K562 (cell line): ENCODE data around the gene KCNJ12. TPM values are rescaled to one million over a fixed set of nuclear protein-coding genes. Genes with fewer than 3 reads are reported as not detected.
"Not testable (repeated sequence)": the region's sequence is repeated elsewhere in the genome, so short reads cannot be mapped to it uniquely, and the experiment has no call there.

ENCODE experiments used
- ATAC-seq: fragments of 200-7000 bp; cut with Tn5 transposase; 3 replicates; pipeline ENCODE4 v1.9.1; 2020; ENCODE audit warnings: moderate library complexity
- BruUV-seq: library from RNA; stranded (reverse); fragments of 400-500 nt; replicated peaks from 2 replicates; lab custom pipeline; 2021; lab: Mats Ljungman, UMichigan
- CTCF ChIA-PET: fragments of 300-600 bp; formaldehyde crosslinking; extraction: SDS; loops from one replicate; lab custom pipeline; 2021; ENCODE audit warnings: low intra/inter-chr PET ratio; lab: Yijun Ruan, JAX
- POLR2A ChIA-PET: fragments of 300-600, 350-650 bp; sonication (Branson Sonifier 250); formaldehyde crosslinking; extraction: SDS; loops from one replicate; lab custom pipeline; 2021; ENCODE audit warnings: antibody characterized with exemption, inconsistent platforms; lab: Yijun Ruan, JAX
- DNase-seq, 4 experiments: peaks; one replicate each; pipeline versions ENCODE4 v3.0.0 to v3.0.0-alpha.2; 2011 to 2018; ENCODE audit warnings: low spot score in 3 of 4, mixed read lengths in 3 of 4; ENCODE audit errors: extremely low read depth in 1 of 4
- FAIRE-seq: peaks from 2 replicates; lab custom pipeline; 2011; peaks lifted over from hg19 to GRCh38; lab: Jason Lieb, UNC
- H2AFZ ChIP-seq: 2 replicates; pipeline ENCODE4 v1.6.0; 2011; ENCODE audit warnings: low read depth, low read length, control low read depth, inconsistent platforms
- H3K27ac ChIP-seq: fragments of 200-600 bp; 3 replicates; pipeline ENCODE4 v1.8.0; 2011; ENCODE audit warnings: low read depth, mild to moderate bottlenecking, control low read depth, inconsistent platforms, low read length, moderate library complexity, mixed read lengths; ENCODE audit errors: extremely low read depth
- H3K27me3 ChIP-seq, 2 experiments: fragments of 300-600 bp in 1 of 2; 2 replicates in 1 of 2; 3 replicates in 1 of 2; pipeline versions ENCODE4 v1.6.0 to v1.8.0; 2011; ENCODE audit warnings: inconsistent platforms in 2 of 2, low read length in 2 of 2, mild to moderate bottlenecking in 1 of 2, mixed read lengths in 1 of 2, moderate library complexity in 1 of 2; ENCODE audit not compliant: control insufficient read depth in 2 of 2, insufficient read depth in 2 of 2
- H3K36me3 ChIP-seq: fragments of 300-600 bp; 3 replicates; pipeline ENCODE4 v1.8.0; 2011; ENCODE audit warnings: mild to moderate bottlenecking, low read length, inconsistent platforms; ENCODE audit not compliant: control insufficient read depth, insufficient read depth
- H3K4me1 ChIP-seq, 2 experiments: fragments of 200-600 bp in 1 of 2; replicated peaks in 1 of 2; 2 replicates in 1 of 2; 3 replicates in 1 of 2; pipeline versions ENCODE4 v1.5.1 to v1.8.0; 2011; ENCODE audit warnings: inconsistent platforms in 2 of 2, low read length in 2 of 2, mild to moderate bottlenecking in 1 of 2, mixed read lengths in 1 of 2, moderate library complexity in 1 of 2; ENCODE audit not compliant: control insufficient read depth in 2 of 2, insufficient read depth in 2 of 2
- H3K4me2 ChIP-seq: 2 replicates; pipeline ENCODE4 v1.6.1; 2011; ENCODE audit warnings: low read length, control low read depth, inconsistent platforms, mixed read lengths; ENCODE audit not compliant: insufficient read depth
- H3K4me3 ChIP-seq: fragments of 200-600 bp; sonication (generic), shearing (Covaris generic); 2 replicates; pipeline ENCODE4 v1.5.1; 2016; ENCODE audit warnings: control low read depth, inconsistent platforms
- H3K79me2 ChIP-seq: fragments of 200-600 bp; 3 replicates; pipeline ENCODE4 v1.8.0; 2011; ENCODE audit warnings: low read length, inconsistent platforms; ENCODE audit not compliant: control insufficient read depth, insufficient read depth
- H3K9ac ChIP-seq, 2 experiments: 2 replicates each; pipeline versions ENCODE4 v1.6.0 to v1.6.1; 2011; ENCODE audit warnings: low read depth in 2 of 2, low read length in 2 of 2, control low read depth in 1 of 2, inconsistent platforms in 1 of 2, mild to moderate bottlenecking in 1 of 2, mixed read lengths in 1 of 2; ENCODE audit not compliant: insufficient read depth in 1 of 2
- H3K9me1 ChIP-seq: one replicate; pipeline ENCODE4 v1.6.0; 2011; ENCODE audit warnings: inconsistent platforms, mild to moderate bottlenecking, low read length, moderate library complexity; ENCODE audit not compliant: control insufficient read depth, insufficient read depth
- H3K9me3 ChIP-seq: replicated peaks from 2 replicates; pipeline ENCODE4 v1.5.1; 2011; ENCODE audit warnings: low read depth, low read length, inconsistent platforms; ENCODE audit not compliant: control insufficient read depth, insufficient read depth
- H4K20me1 ChIP-seq: replicated peaks from 2 replicates; pipeline ENCODE4 v1.6.1; 2011; ENCODE audit warnings: low read length, inconsistent platforms, mixed read lengths; ENCODE audit not compliant: control insufficient read depth, insufficient read depth
- WGBS: fragments of 100-300 bp; shearing (Covaris generic); methylation state at CpG from one replicate; pipeline ENCODE4 v1.1.6; 2016; ENCODE audit warnings: low coverage, mixed read lengths; ENCODE audit not compliant: insufficient coverage; ENCODE audit errors: missing lambda C conversion rate; 5-methylcytosine and 5-hydroxymethylcytosine counted together
- in situ Hi-C: fragments of 300-500 bp; cut with MboI; formaldehyde crosslinking; loops from 4 replicates; pipeline ENCODE4 v1.15.0; 2018; ENCODE audit warnings: inconsistent platforms, mixed read lengths
- intact Hi-C: fragments of 100-400 bp; cut with micrococcal nuclease; formaldehyde crosslinking; loops from 2 replicates; pipeline ENCODE4 v1.14.2; 2022
- polyA plus RNA-seq, 8 experiments: library from polyadenylated mRNA; depleted of rRNA in 4 of 8; stranded (reverse) in 5 of 8; unstranded in 3 of 8; fragments of >200 nt; fragmentation: Nextera tagmentation in 2 of 8; fragmentation: Illumina TruSeq in 1 of 8; extraction: Ambion mirVana in 2 of 8; extraction: Trizol in 1 of 8; gene quantifications; 2 replicates each; pipeline versions ENCODE4 v1.2.1 to v1.2.3, GENCODE V29; 2011 to 2014; ENCODE audit warnings: inconsistent platforms in 1 of 8, missing spikeins in 1 of 8
- total RNA-seq, 7 experiments: library from RNA; depleted of rRNA in 6 of 7; stranded (reverse); fragments of >200 nt in 6 of 7; fragmentation: Illumina TruSeq in 2 of 7; extraction: Trizol in 2 of 7; gene quantifications; 2 replicates each; pipeline versions ENCODE4 v1.2.1 to v1.2.3, GENCODE V29; 2011 to 2021; ENCODE audit warnings: low replicate concordance in 1 of 7

The KCNJ12 gene
- total and polyA plus RNA-seq, 9 of the 15 experiments (the other 6 are each of a cell fraction or from before 2014, with no cell fraction given) = 0.02 TPM; not detected in 8

DNA sequence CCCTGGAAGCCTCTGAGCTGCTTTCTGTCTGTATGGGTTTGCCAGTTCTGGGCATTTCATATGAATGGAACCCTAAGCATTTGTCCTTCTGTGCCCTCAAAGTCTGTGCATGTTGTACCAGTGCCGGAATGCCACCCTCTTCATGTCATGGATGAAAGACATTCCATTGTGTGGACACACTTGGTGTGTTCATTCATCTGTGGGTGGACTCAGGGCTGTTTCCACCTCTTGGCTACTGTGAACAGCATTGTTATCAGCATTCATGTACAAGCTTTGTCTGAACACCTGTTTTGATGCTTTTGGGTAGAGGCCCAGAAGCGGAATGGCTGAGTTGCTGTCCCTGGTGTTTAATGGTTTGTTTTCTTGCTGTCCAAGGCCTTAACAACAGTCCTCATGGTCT lies 30.1 kb upstream of the KCNJ12 start:
- H3K27ac ChIP-seq, H3K4me2 ChIP-seq, in situ Hi-C loops, H3K9me3 ChIP-seq, ATAC-seq, H3K4me3 ChIP-seq, H3K36me3 ChIP-seq, BruUV-seq, H3K9ac ChIP-seq, DNase-seq, H3K4me1 ChIP-seq, H2AFZ ChIP-seq, H3K9me1 ChIP-seq, intact Hi-C loops, POLR2A ChIA-PET, H4K20me1 ChIP-seq, FAIRE-seq, CTCF ChIA-PET, H3K27me3 ChIP-seq, H3K79me2 ChIP-seq: not testable (repeated sequence)
- no CpG with 5 or more reads among the region's 2 CpGs for WGBS

GRCh38 chr17:21346651-21347250 lies 29.4 kb upstream of the KCNJ12 start:
- H3K9me3 ChIP-seq, H3K4me1 ChIP-seq, H3K27me3 ChIP-seq, H3K4me2 ChIP-seq, H3K4me3 ChIP-seq, H3K27ac ChIP-seq, FAIRE-seq, H3K79me2 ChIP-seq, BruUV-seq, POLR2A ChIA-PET, ATAC-seq, H3K9ac ChIP-seq, DNase-seq, in situ Hi-C loops, H3K9me1 ChIP-seq, CTCF ChIA-PET, intact Hi-C loops, H4K20me1 ChIP-seq, H2AFZ ChIP-seq, H3K36me3 ChIP-seq: not testable (repeated sequence)
- 0% methylated on average over 1 of the region's 10 CpGs for WGBS

DNA sequence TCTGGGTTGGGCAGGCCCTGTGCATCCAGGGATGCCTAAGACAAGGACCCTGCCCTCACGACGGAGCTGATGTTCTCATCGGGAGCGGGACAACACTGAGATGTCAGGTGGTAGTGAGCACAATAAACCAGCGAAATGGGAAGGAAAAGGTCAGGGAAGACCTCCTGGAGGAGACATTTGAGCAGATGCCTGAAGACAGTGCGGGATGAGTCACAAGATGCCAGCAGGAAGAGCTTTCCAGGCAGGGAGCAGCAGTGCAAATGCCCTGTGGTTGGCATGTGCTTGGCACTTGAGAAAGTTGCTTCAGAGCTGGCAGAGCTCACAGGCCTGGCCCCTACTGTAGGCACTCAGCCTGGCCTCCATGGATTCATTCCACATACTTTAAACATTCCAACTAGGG lies 28.5 kb upstream of the KCNJ12 start:
- in situ Hi-C loops, H3K4me1 ChIP-seq, FAIRE-seq, H3K9ac ChIP-seq, intact Hi-C loops, H3K4me2 ChIP-seq, BruUV-seq, H2AFZ ChIP-seq, H3K79me2 ChIP-seq, DNase-seq, H3K9me1 ChIP-seq, ATAC-seq, H3K27ac ChIP-seq, H3K36me3 ChIP-seq, H4K20me1 ChIP-seq, CTCF ChIA-PET, H3K9me3 ChIP-seq, POLR2A ChIA-PET, H3K4me3 ChIP-seq: not testable (repeated sequence)
- peaks cover 0 to 15% of the 10 kb centered on the region in 2 experiments; a peak in 2 of 5 replicates for H3K27me3 ChIP-seq
- WGBS = no CpG with 5 or more reads among the region's 6 CpGs
